OCI-LY7 (cell line): ENCODE measurements around the gene HMCN1. TPM values are rescaled to one million over a fixed set of nuclear protein-coding genes. Genes with fewer than 3 reads are reported as not detected.

ENCODE experiments used
- BruUV-seq: library from RNA; stranded (reverse); fragments of 400-500 nt; replicated peaks from 2 replicates; lab custom pipeline; 2021; lab: Mats Ljungman, UMichigan
- CTCF ChIA-PET: fragments of 300-600 bp; sonication (Branson Sonifier 250); formaldehyde crosslinking; loops from one replicate; lab custom pipeline; 2022; ENCODE audit warnings: antibody characterized with exemption; ENCODE audit not compliant: unreplicated experiment; lab: Charles Lee
- POLR2A ChIA-PET: fragments of 300-600 bp; sonication (Branson Sonifier 250); formaldehyde crosslinking; loops from one replicate; lab custom pipeline; 2022; ENCODE audit warnings: antibody characterized with exemption; lab: Charles Lee
- DNase-seq: peaks from one replicate; pipeline ENCODE4 v3.0.0-alpha.2; 2015; ENCODE audit warnings: low spot score
- H2AFZ ChIP-seq: fragments of 200-600 bp; sonication (generic), shearing (Covaris generic); 2 replicates; pipeline ENCODE4 v1.6.1; 2014; ENCODE audit warnings: mild to moderate bottlenecking, antibody characterized with exemption, low read length, moderate library complexity
- H3K27ac ChIP-seq: fragments of 200-600 bp; sonication (generic); 2 replicates; pipeline ENCODE4 v1.5.1; 2014; ENCODE audit warnings: mixed run types, low read depth, mild to moderate bottlenecking, moderate library complexity, low read length, inconsistent platforms; ENCODE audit not compliant: poor library complexity, severe bottlenecking
- H3K36me3 ChIP-seq: fragments of 200-600 bp; sonication (generic); 2 replicates; pipeline ENCODE4 v1.6.1; 2014; ENCODE audit warnings: mild to moderate bottlenecking, antibody characterized with exemption, low read length, moderate library complexity, mixed read lengths; ENCODE audit not compliant: insufficient read depth
- H3K4me1 ChIP-seq: fragments of 200-600 bp; sonication (generic); 2 replicates; pipeline ENCODE4 v1.5.1; 2014; ENCODE audit warnings: mild to moderate bottlenecking, low read length; ENCODE audit not compliant: insufficient read depth, poor library complexity, severe bottlenecking
- H3K4me2 ChIP-seq: fragments of 200-600 bp; sonication (generic); 2 replicates; pipeline ENCODE4 v1.6.1; 2014; ENCODE audit warnings: mild to moderate bottlenecking, low read length
- H3K4me3 ChIP-seq: fragments of 200-600 bp; sonication (generic); 2 replicates; pipeline ENCODE4 v1.5.1; 2014; ENCODE audit warnings: mild to moderate bottlenecking, low read depth, low read length; ENCODE audit not compliant: poor library complexity, severe bottlenecking
- H3K79me2 ChIP-seq: fragments of 200-600 bp; sonication (generic); 2 replicates; pipeline ENCODE4 v1.6.1; 2016; ENCODE audit warnings: low read depth, mild to moderate bottlenecking, low read length, moderate library complexity, mixed read lengths; ENCODE audit not compliant: insufficient read depth
- H3K9me2 ChIP-seq: fragments of 200-600 bp; sonication (generic); 2 replicates; pipeline ENCODE4 v1.6.1; 2016; ENCODE audit warnings: mild to moderate bottlenecking, low read length, mixed read lengths; ENCODE audit not compliant: insufficient read depth
- H3K9me3 ChIP-seq: fragments of 200-600 bp; sonication (generic); 2 replicates; pipeline ENCODE4 v1.6.1; 2014; ENCODE audit warnings: mild to moderate bottlenecking, mixed run types, low read length, mixed read lengths
- H4K20me1 ChIP-seq: fragments of 200-600 bp; sonication (generic); 2 replicates; pipeline ENCODE4 v1.6.1; 2014; ENCODE audit warnings: mild to moderate bottlenecking, antibody characterized with exemption, low read length, moderate library complexity, mixed read lengths; ENCODE audit not compliant: insufficient read depth
- CTCF ChIP-seq: fragments of 200-600 bp; sonication (generic); conservative IDR thresholded peaks from 2 replicates; pipeline ENCODE4 v1.5.1; 2014; ENCODE audit warnings: mild to moderate bottlenecking, antibody characterized with exemption, low read length, moderate library complexity, mixed read lengths
- EZH2phosphoT487 ChIP-seq: fragments of 200-600 bp; sonication (generic); IDR thresholded peaks from 2 replicates; pipeline ENCODE4 v1.6.1; 2018; ENCODE audit warnings: low read depth, borderline replicate concordance, mild to moderate bottlenecking, mixed run types, antibody characterized with exemption, low read length, moderate library complexity, mixed read lengths
- intact Hi-C: fragments of 100-400 bp; cut with micrococcal nuclease; formaldehyde crosslinking; loops from one replicate; pipeline ENCODE4 v1.10.0; 2022; ENCODE audit not compliant: unreplicated experiment
- total RNA-seq, 2 experiments: library from RNA; depleted of rRNA in 1 of 2; stranded (reverse); fragments of >200 nt in 1 of 2; shearing (Covaris generic) in 1 of 2; gene quantifications; 2 replicates each; pipeline ENCODE4 v1.2.3, GENCODE V29; 2014 to 2022

HMCN1 gene
- total RNA-seq, 2 experiments from 2014 or later = 0.02 TPM; not detected in 1

- no TSS peak for BruUV-seq
- H3K79me2 ChIP-seq = no peaks in the 10 kb centered on the region
- H3K4me1 ChIP-seq = no peaks in the 10 kb centered on the region
- no peak overlapping the region for H2AFZ ChIP-seq
- H3K4me3 ChIP-seq = no peak overlapping the region
- POLR2A ChIA-PET = interaction anchor here (0.6 kb wide), 2 partner anchors 9 to 272 kb away, joined by 3 to 4 read pairs; no protein-coding TSS in a partner anchor
- H3K9me3 ChIP-seq = no peaks in the 10 kb centered on the region
- H4K20me1 ChIP-seq = no peaks in the 10 kb centered on the region
- TF ChIP-seq CTCF (no peak), EZH2phosphoT487 (no peak)
- no peaks in the 10 kb centered on the region for H3K36me3 ChIP-seq
- no peaks in the 10 kb centered on the region for H3K9me2 ChIP-seq
- CTCF ChIA-PET = no interaction called here
- no peak overlapping the region for H3K4me2 ChIP-seq
- intact Hi-C loops = no loop called here
- DNase-seq = no peak
- no peak overlapping the region for H3K27ac ChIP-seq
Measured at GRCh38 chr1:185871627-185872150, 137.5 kb downstream of the HMCN1 start.

- intact Hi-C loops = no loop called here
Measured at GRCh38 chr1:185874246-185874645, 140.1 kb downstream of the HMCN1 start.

More at GRCh38 chr1:185874246-185874645, 140.1 kb downstream of the HMCN1 start:
- Histone ChIP-seq H4K20me1 (no peaks in the 10 kb centered on the region), H3K4me3 (no peak overlapping the region), H3K9me3 (no peaks in the 10 kb centered on the region), H3K27ac (no peak overlapping the region), H3K4me1 (no peaks in the 10 kb centered on the region), H2AFZ (no peak overlapping the region), H3K36me3 (no peaks in the 10 kb centered on the region), H3K4me2 (no peak overlapping the region), H3K79me2 (no peaks in the 10 kb centered on the region), H3K9me2 (no peaks in the 10 kb centered on the region)
- DNase-seq = no peak
- ChIA-PET POLR2A (interaction anchor here (0.6 kb wide), 1 partner anchor 105 kb away, joined by 3 read pairs; no protein-coding TSS in a partner anchor), CTCF (no interaction called here)
- TF ChIP-seq CTCF (no peak), EZH2phosphoT487 (no peak)
- no TSS peak for BruUV-seq
